B cell (primary cell): ENCODE measurements around the gene STIM1. TPM values are rescaled to one million over a fixed set of nuclear protein-coding genes. Genes with fewer than 3 reads are reported as not detected.

Experiments used
- ATAC-seq: fragments of 200-7000 bp; cut with Tn5 transposase; one replicate; pipeline ENCODE4 v1.10.0; 2021; ENCODE audit warnings: low read depth, mild to moderate bottlenecking, moderate number of reproducible peaks, moderate library complexity
- CTCF ChIA-PET: fragments of 350-600 bp; sonication (Branson Sonifier 250); formaldehyde crosslinking; loops from one replicate; lab custom pipeline; 2021; ENCODE audit warnings: antibody characterized with exemption, inconsistent platforms; lab: Charles Lee
- POLR2A ChIA-PET: fragments of 350-600 bp; sonication (Branson Sonifier 250); formaldehyde crosslinking; loops from one replicate; lab custom pipeline; 2021; ENCODE audit warnings: antibody characterized with exemption; lab: Charles Lee
- DNase-seq: peaks from one replicate; pipeline ENCODE4 v3.0.0; 2013
- H2AFZ ChIP-seq: 2 replicates; pipeline ENCODE4 v1.6.1; 2012; ENCODE audit warnings: mild to moderate bottlenecking, low read depth, low read length; ENCODE audit not compliant: insufficient read depth, poor library complexity, severe bottlenecking
- H3K27ac ChIP-seq, 2 donors: 1 replicate in 1 of 2; 2 replicates in 1 of 2; pipeline ENCODE4 v1.5.1; 2012 to 2013; ENCODE audit warnings: low read length in 2 of 2, mild to moderate bottlenecking in 2 of 2, moderate library complexity in 1 of 2
- H3K27me3 ChIP-seq, 4 experiments: fragments of 200-600 bp in 1 of 4; sonication (generic) in 1 of 4; replicated peaks in 1 of 4; 1 replicate in 2 of 4; 2 replicates in 2 of 4; pipeline versions ENCODE4 v1.6.1 to v1.7.0; 2013 to 2016; ENCODE audit warnings: low read length in 3 of 4, mild to moderate bottlenecking in 2 of 4, mixed read lengths in 1 of 4, moderate library complexity in 1 of 4; ENCODE audit not compliant: insufficient read depth in 4 of 4, control insufficient read depth in 3 of 4; ENCODE audit errors: control extremely low read depth in 1 of 4
- H3K36me3 ChIP-seq, 2 experiments: replicated peaks in 1 of 2; 1 replicate in 1 of 2; 2 replicates in 1 of 2; pipeline versions ENCODE4 v1.6.1 to v1.7.1; 2013; ENCODE audit warnings: low read length in 1 of 2; ENCODE audit not compliant: insufficient read depth in 2 of 2, control insufficient read depth in 1 of 2; ENCODE audit errors: control extremely low read depth in 1 of 2, extremely low read depth in 1 of 2
- H3K4me1 ChIP-seq, 2 donors: fragments of 200-600 bp in 1 of 2; sonication (generic) in 1 of 2; 1 replicate in 1 of 2; 2 replicates in 1 of 2; pipeline versions ENCODE4 v1.5.1 to v1.6.1; 2013 to 2017; ENCODE audit warnings: low read length in 2 of 2; ENCODE audit not compliant: control insufficient read depth in 2 of 2, insufficient read depth in 2 of 2
- H3K4me2 ChIP-seq: replicated peaks from 2 replicates; pipeline ENCODE3; 2012; ENCODE audit warnings: mild to moderate bottlenecking, low read depth, low read length; ENCODE audit not compliant: poor library complexity, severe bottlenecking
- H3K4me3 ChIP-seq, 5 experiments: fragments of 200-600 bp in 1 of 5; sonication (generic) in 1 of 5; 1 replicate in 3 of 5; 2 replicates in 2 of 5; pipeline versions ENCODE4 v1.5.1 to v1.7.0; 2011 to 2016; ENCODE audit warnings: low read length in 4 of 5, mild to moderate bottlenecking in 4 of 5, low read depth in 2 of 5, control low read depth in 1 of 5, moderate library complexity in 1 of 5; ENCODE audit not compliant: insufficient read depth in 1 of 5; ENCODE audit errors: control extremely low read depth in 1 of 5, extremely low read depth in 1 of 5
- H3K79me2 ChIP-seq: fragments of 200-600 bp; sonication (generic); one replicate; pipeline ENCODE4 v1.6.0; 2016; ENCODE audit warnings: low read length; ENCODE audit not compliant: control insufficient read depth, insufficient read depth
- H3K9ac ChIP-seq: fragments of 200-600 bp; sonication (generic); 2 replicates; pipeline ENCODE4 v1.6.1; 2017; ENCODE audit warnings: mild to moderate bottlenecking, low read length, moderate library complexity
- H3K9me3 ChIP-seq, 3 donors: one replicate each; pipeline versions ENCODE4 v1.6.1 to v1.7.1; 2013; ENCODE audit warnings: low read length in 2 of 3; ENCODE audit not compliant: control insufficient read depth in 2 of 3, insufficient read depth in 1 of 3; ENCODE audit errors: control extremely low read depth in 1 of 3
- H4K20me1 ChIP-seq: 2 replicates; pipeline ENCODE4 v1.6.0; 2012; ENCODE audit warnings: mild to moderate bottlenecking, low read length; ENCODE audit not compliant: insufficient read depth, control insufficient read depth, poor library complexity, severe bottlenecking
- H3K27ac Mint-ChIP-seq: one replicate; pipeline ENCODE4 v1.8.0; 2021; ENCODE audit warnings: mixed read lengths
- H3K27me3 Mint-ChIP-seq: one replicate; pipeline ENCODE4 v1.8.0; 2021; ENCODE audit warnings: mixed read lengths
- H3K4me1 Mint-ChIP-seq: one replicate; pipeline ENCODE4 v1.8.0; 2021; ENCODE audit warnings: mixed read lengths
- H3K4me3 Mint-ChIP-seq: one replicate; pipeline ENCODE4 v1.8.0; 2021; ENCODE audit warnings: mixed read lengths
- H3K9me3 Mint-ChIP-seq: one replicate; pipeline ENCODE4 v1.8.0; 2022; ENCODE audit warnings: mixed read lengths; ENCODE audit not compliant: insufficient read depth
- CTCF ChIP-seq: fragments of 200-600 bp; IDR thresholded peaks from one replicate; pipeline ENCODE4 v1.8.0; 2022; ENCODE audit warnings: antibody characterized with exemption, mild to moderate bottlenecking
- EZH2 ChIP-seq: IDR thresholded peaks from 2 replicates; pipeline ENCODE4 v1.6.1; 2012; ENCODE audit warnings: borderline replicate concordance, low read depth, mild to moderate bottlenecking, moderate library complexity, low read length; ENCODE audit not compliant: insufficient read depth, poor library complexity, severe bottlenecking
- WGBS: methylation state at CpG from one replicate; pipeline ENCODE4 v1.1.5; 2013; ENCODE audit warnings: missing lambda C conversion rate; ENCODE audit not compliant: insufficient coverage; 5-methylcytosine and 5-hydroxymethylcytosine counted together
- intact Hi-C: fragments of 100-400 bp; cut with micrococcal nuclease; formaldehyde crosslinking; loops from one replicate; pipeline ENCODE4 v1.10.0; 2022
- polyA plus RNA-seq: library from polyadenylated mRNA; depleted of rRNA; stranded (reverse); fragments of >200 nt; gene quantifications from 2 replicates; pipeline ENCODE4 v1.2.3, GENCODE V29; 2012
- total RNA-seq, 2 donors: library from RNA; stranded (reverse); fragments of 120-200 nt in 1 of 2; gene quantifications; 1 replicate in 1 of 2; 2 replicates in 1 of 2; pipeline versions ENCODE4 v1.2.3 to v1.2.4, GENCODE V29; 2013 to 2022

Gene STIM1
- total and polyA plus RNA-seq, 2 donors (not counting 1 experiment from before 2014, with no cell fraction given), result 59.4 to 76.7 TPM

DNA sequence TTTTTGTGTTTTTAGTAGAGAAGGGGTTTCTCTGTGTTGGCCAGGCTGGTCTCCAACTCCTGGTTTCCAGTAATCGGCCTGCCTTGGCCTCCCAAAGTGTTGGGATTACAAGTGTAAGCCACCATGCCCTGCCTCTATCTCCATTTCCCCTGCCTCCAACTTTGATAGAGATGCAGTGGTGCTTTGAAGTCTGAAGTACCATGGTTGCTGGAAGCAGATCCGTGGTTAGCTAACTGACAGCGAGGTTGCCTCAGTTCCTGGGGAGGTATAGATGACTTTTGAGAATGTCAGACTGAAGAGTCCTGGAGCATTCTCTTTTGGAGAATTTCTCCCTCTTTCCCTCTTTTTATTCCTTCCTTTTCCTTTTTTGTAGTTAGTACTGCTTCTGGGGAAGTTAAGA lies 127.6 kb downstream of the STIM1 start:
- intact Hi-C loops, result no loop called here
- no peaks in the 10 kb centered on the region for H3K27me3 Mint-ChIP-seq
- Histone ChIP-seq H3K4me1 (peaks cover 23 to 27% of the 10 kb centered on the region in 2 donors), H3K9me3 (no peaks in the 10 kb centered on the region), H3K79me2 (peaks cover 95% of the 10 kb centered on the region), H3K27ac (no peak overlapping the region), H3K9ac (no peak overlapping the region), H3K36me3 (peaks cover 2 to 5% of the 10 kb centered on the region in 2 experiments), H3K4me2 (no peak overlapping the region), H3K4me3 (no peak overlapping the region), H2AFZ (no peak overlapping the region), H4K20me1 (peaks cover 26% of the 10 kb centered on the region), H3K27me3 (no peaks in the 10 kb centered on the region)
- ChIA-PET CTCF (interaction anchor here (0.6 to 10.2 kb wide), 4 partner anchors 9 to 131 kb away, joined by 3 to 132 read pairs (median 6); partner anchors contain the start of gene STIM1), POLR2A (interaction anchor here (1.5 kb wide), 1 partner anchor 129 kb away, joined by 3 read pairs; no protein-coding TSS in a partner anchor)
- no peak for ATAC-seq
- H3K27ac Mint-ChIP-seq, result no peak overlapping the region
- no CpG with 5 or more reads among the region's 3 CpGs for WGBS
- H3K4me3 Mint-ChIP-seq, result no peak overlapping the region
- no peaks in the 10 kb centered on the region for H3K9me3 Mint-ChIP-seq
- no peak for DNase-seq
- no peak for TF ChIP-seq EZH2
- no peak for TF ChIP-seq CTCF
- H3K4me1 Mint-ChIP-seq, result peaks cover 46% of the 10 kb centered on the region

DNA sequence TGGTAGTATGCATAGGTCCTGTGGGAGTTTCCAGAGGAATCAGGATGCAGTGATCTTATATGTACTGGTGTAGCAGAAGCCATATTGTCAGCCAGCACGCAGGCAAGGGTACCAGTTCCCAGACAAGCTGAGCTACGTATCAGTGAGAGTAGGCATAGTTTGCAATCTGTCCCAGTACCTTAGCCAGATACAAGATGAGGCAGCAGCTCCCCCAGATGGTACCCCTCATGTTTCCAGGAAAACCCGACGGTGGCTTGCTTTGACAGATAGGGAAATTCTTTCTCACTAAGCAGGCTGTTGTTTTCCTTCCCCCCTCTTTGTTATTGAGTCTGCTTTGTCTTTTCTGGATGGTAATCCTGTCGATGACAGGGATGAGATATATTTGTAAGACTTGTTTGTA lies 129.4 kb downstream of the STIM1 start:
- no peak overlapping the region for H3K4me3 Mint-ChIP-seq
- TF ChIP-seq CTCF, result peak; percentile 48
- TF ChIP-seq EZH2, result no peak
- peaks cover 23 to 27% of the 10 kb centered on the region in 2 donors for H3K4me1 ChIP-seq
- peaks cover 2 to 4% of the 10 kb centered on the region in 2 experiments for H3K36me3 ChIP-seq
- ATAC-seq (peak; percentile 69), DNase-seq (peak; percentile 58)
- H3K27me3 Mint-ChIP-seq, result no peaks in the 10 kb centered on the region
- H3K9me3 Mint-ChIP-seq, result no peaks in the 10 kb centered on the region
- no peak overlapping the region for H3K4me2 ChIP-seq
- POLR2A ChIA-PET, result interaction anchor here (0.9 to 1.3 kb wide), 3 partner anchors 130 to 136 kb away, joined by 3 to 11 read pairs (median 3); no protein-coding TSS in a partner anchor
- H3K27ac Mint-ChIP-seq, result peak overlapping the region; percentile 51
- peaks cover 44% of the 10 kb centered on the region for H3K4me1 Mint-ChIP-seq
- WGBS, result 49% methylated on average over 2 of the region's 5 CpGs
- H3K9ac ChIP-seq, result no peak overlapping the region
- H4K20me1 ChIP-seq, result peaks cover 25% of the 10 kb centered on the region
- H3K9me3 ChIP-seq, result peaks cover 0 to 4% (median 0%) of the 10 kb centered on the region in 3 donors
- intact Hi-C loops, result loop anchor here (1.0 kb wide), 1 partner anchor 136 kb away; no protein-coding TSS in a partner anchor
- no peak overlapping the region for H2AFZ ChIP-seq
- H3K4me3 ChIP-seq, result no peak overlapping the region
- H3K79me2 ChIP-seq, result peaks cover 92% of the 10 kb centered on the region
- no peak overlapping the region for H3K27ac ChIP-seq
- CTCF ChIA-PET, result interaction anchor here (0.6 to 10.2 kb wide), 14 partner anchors 11 to 212 kb away, joined by 3 to 132 read pairs (median 4); partner anchors contain the start of genes PGAP2, RHOG and STIM1
- no peaks in the 10 kb centered on the region for H3K27me3 ChIP-seq
